ENCODE data around the gene TSKU. TPM values are rescaled to one million over a fixed set of nuclear protein-coding genes. Genes with fewer than 3 reads are reported as not detected.
A peak's percentile ranks its signal among the peaks of the same experiment; 100 is the strongest.

The TSKU gene
- total RNA-seq, 4 donors from 2014 or later = 27.2 to 152 (median 87.2) TPM

GRCh38 chr11:76791861-76792260 lies 8.7 kb downstream of the TSKU start:
- no peak for TF ChIP-seq POLR2A (IDR thresholded peaks at IDR 0.05)
- no peak for TF ChIP-seq CTCF (IDR thresholded peaks at IDR 0.05)
- Histone ChIP-seq H3K36me3 (peaks cover 0 to 12% (median 0%) of the 10 kb centered on the region in 3 donors), H3K27ac (no peak overlapping the region)

DNA sequence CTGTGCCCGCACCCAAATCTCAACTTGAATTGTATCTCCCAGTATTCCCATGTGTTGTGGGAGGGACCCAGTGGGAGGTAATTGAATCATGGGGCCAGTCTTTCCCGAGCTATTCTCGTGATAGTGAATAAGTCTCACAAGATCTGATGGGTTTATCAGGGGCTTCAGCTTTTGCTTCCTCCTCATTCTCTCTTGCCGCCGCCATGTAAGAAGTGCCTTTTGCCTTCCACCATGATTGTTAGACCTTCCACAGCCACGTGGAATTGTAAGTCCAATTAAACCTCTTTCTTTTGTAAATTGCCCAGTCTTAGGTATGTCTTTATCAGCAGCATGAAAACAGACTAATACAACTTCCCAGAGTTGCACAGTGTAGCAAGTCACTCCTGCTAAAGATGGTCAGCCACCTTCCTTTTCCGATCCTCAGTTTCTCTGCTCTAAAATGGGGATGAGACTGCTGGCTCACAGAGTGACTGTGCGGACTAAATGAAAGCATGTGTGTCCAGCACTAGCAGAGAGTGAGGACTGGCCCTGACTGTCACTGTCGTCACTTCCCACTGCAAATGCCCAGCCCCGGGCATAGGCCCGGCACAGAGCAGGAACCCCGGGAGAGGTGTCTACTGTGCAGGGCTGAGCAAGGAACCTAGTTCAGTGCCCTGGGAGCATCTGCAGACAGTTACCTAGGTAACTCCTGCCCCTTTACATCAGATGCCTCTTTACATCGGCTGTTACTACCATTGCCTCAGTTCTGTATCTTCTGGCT lies 9.5 kb downstream of the TSKU start:
- H3K27me3 ChIP-seq = no peaks in the 10 kb centered on the region
- H3K27ac ChIP-seq = no peak overlapping the region
- H3K36me3 ChIP-seq = peaks cover 0 to 12% (median 0%) of the 10 kb centered on the region in 3 donors
- H3K4me3 ChIP-seq = no peak overlapping the region
- peaks cover 0 to 88% (median 7%) of the 10 kb centered on the region in 4 donors for H3K4me1 ChIP-seq
- DNase-seq = no peak
- TF ChIP-seq POLR2A (IDR thresholded peaks at IDR 0.05) (no peak), CTCF (IDR thresholded peaks at IDR 0.05) (no peak)
- no peaks in the 10 kb centered on the region for H3K9me3 ChIP-seq

More at GRCh38 chr11:76791861-76792260, 8.7 kb downstream of the TSKU start:
- peaks cover 0 to 88% (median 6%) of the 10 kb centered on the region in 4 donors for H3K4me1 ChIP-seq
- H3K27me3 ChIP-seq = no peaks in the 10 kb centered on the region
- no peaks in the 10 kb centered on the region for H3K9me3 ChIP-seq
- no peak overlapping the region for H3K4me3 ChIP-seq
- DNase-seq = peak in 1 of 3 donors; percentile 49

DNA sequence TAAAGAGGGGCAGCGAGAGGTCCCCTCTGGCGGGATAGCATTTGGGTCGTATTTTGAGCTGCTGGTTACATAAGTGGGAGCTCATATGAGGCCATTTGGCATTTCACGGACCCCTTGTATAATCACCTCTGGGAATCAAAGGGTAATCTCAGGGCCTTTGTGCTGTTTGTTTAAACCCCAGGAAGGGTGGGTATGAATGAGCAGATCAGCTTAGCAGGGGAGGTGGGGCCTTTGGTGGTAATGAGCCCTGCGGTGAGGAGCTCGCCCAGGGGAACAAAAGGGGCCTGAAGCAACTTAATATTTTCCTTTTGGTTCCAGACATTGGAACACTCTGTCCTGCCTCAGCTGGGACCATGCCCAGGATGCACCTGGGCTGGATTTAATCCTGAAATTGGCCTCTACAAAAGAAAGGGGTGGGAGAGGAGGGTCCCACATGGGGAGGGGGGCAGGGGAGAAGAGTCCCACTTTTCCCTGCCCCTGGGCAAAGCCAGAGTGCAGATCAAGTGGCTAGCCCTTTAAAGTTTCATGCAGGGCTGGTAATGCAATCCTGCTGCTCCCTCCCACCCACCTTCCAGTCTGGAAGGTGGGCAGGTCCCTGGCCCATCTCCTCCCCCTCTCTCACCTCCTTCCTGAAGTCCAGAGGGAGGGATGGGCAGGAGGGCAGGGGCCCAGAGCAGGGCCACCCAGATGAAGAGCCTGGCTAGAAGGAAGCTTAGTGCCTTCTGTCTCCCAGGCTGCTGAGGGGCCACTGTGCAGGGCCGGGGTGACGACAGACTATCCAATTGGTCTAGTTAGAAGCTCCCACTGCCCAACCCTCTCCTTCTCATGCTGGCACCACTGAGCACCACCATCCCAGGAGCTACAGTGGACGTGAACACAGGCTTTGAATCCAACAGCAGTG lies 10.5 kb downstream of the TSKU start:
- H3K9me3 ChIP-seq = no peaks in the 10 kb centered on the region
- no peak overlapping the region for H3K27ac ChIP-seq
- H3K4me3 ChIP-seq = no peak overlapping the region
- peaks cover 0 to 12% (median 0%) of the 10 kb centered on the region in 3 donors for H3K36me3 ChIP-seq
- TF ChIP-seq CTCF (IDR thresholded peaks at IDR 0.05) (no peak), POLR2A (IDR thresholded peaks at IDR 0.05) (no peak)
- no peaks in the 10 kb centered on the region for H3K27me3 ChIP-seq
- DNase-seq = no peak
- peaks cover 0 to 88% (median 6%) of the 10 kb centered on the region in 4 donors for H3K4me1 ChIP-seq

DNA sequence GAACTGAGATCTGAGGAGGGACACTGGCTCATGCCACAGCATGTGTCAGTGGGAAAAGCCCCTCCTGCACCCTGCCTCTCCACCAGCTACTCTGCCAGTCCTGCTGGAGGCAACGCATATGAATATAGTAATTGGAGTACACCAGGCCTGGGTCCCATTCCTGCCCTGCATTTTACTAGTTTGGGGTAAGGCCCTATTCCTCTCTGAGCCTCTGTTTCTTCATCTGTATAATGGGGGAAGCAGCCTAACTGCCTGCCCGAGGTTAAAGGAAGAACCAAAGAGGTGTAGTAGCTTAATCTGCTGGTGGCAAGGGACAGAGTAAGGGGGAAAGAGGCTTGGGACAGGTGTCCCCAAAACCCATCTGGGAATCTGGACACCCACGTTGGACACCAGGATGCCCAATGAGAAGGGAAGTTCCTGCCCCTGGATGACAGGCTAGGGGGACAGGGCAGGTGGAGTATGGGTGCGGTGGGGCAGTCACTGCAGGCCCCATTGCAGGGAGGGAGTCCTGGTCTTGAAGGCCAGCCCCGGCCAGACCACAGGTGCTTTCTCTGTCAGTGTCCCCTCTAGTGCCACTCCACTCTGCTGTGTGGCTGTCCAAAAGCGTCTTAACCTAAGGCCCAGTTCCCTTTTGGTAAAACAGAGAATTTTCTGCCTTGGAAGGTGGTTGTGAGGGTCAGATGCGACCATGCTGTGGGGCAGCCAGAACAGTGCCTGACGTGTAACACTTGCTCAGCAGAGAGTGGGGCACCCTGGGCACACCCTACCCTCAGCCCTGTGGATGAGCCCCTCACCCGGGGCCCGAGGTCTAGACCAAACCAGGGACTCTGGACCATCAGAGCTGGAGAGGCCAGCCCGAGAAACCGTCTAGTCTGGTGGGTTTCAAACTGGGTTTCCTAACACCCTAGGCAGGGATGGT lies 11.5 kb downstream of the TSKU start:
- Histone ChIP-seq H3K4me3 (no peak overlapping the region), H3K27ac (no peak overlapping the region)
- peak in 1 of 3 donors; percentile 18 for DNase-seq

More for the DNA sequence above, 11.5 kb downstream of the TSKU start:
- no peaks in the 10 kb centered on the region for H3K9me3 ChIP-seq
- TF ChIP-seq CTCF (IDR thresholded peaks at IDR 0.05) = no peak
- TF ChIP-seq POLR2A (IDR thresholded peaks at IDR 0.05) = no peak
- no peaks in the 10 kb centered on the region for H3K27me3 ChIP-seq
- peaks cover 0 to 12% (median 0%) of the 10 kb centered on the region in 3 donors for H3K36me3 ChIP-seq
- peaks cover 0 to 89% (median 8%) of the 10 kb centered on the region in 4 donors for H3K4me1 ChIP-seq

Data from Peyer's patch (tissue), 4 donors.